Nephron progenitor cell (in vitro differentiated cells): ENCODE data around the gene SPTBN4.
"Not testable (repeated sequence)": the region's sequence is repeated elsewhere in the genome, so short reads cannot be mapped to it uniquely, and the experiment has no call there.

Experiments used
- DNase-seq: peaks from one replicate; pipeline ENCODE4 v3.0.0; 2021
- H3K27ac Mint-ChIP-seq: 2 replicates; pipeline ENCODE4 v1.8.0; 2021; ENCODE audit warnings: mild to moderate bottlenecking, moderate library complexity, mixed read lengths
- H3K27me3 Mint-ChIP-seq: 2 replicates; pipeline ENCODE4 v1.8.0; 2021; ENCODE audit warnings: mild to moderate bottlenecking, low read depth, mixed read lengths; ENCODE audit not compliant: poor library complexity
- H3K36me3 Mint-ChIP-seq: 2 replicates; pipeline ENCODE4 v1.8.0; 2021; ENCODE audit warnings: low read depth, mixed read lengths
- H3K4me1 Mint-ChIP-seq: 2 replicates; pipeline ENCODE4 v1.8.0; 2021; ENCODE audit warnings: mixed read lengths
- H3K4me3 Mint-ChIP-seq: 2 replicates; pipeline ENCODE4 v1.8.0; 2021; ENCODE audit warnings: mild to moderate bottlenecking, moderate library complexity, mixed read lengths
- H3K9me3 Mint-ChIP-seq: 2 replicates; pipeline ENCODE4 v1.8.0; 2021; ENCODE audit warnings: mild to moderate bottlenecking, moderate library complexity, mixed read lengths
- TF ChIP-seq, protein P1 (sequence below): fragments of 200-600 bp; sonication (generic); IDR thresholded peaks from 2 replicates; pipeline ENCODE4 v1.5.0; 2021; ENCODE audit warnings: antibody characterized with exemption

The SPTBN4 gene

GRCh38 chr19:40622773-40623075 lies 155.9 kb downstream of the SPTBN4 start:
- Mint-ChIP-seq H3K9me3 (no peaks in the 10 kb centered on the region), H3K36me3 (peaks cover 70% of the 10 kb centered on the region), H3K27me3 (no peaks in the 10 kb centered on the region), H3K4me1 (peaks cover 40% of the 10 kb centered on the region), H3K4me3 (no peak overlapping the region), H3K27ac (no peak overlapping the region)
- TF ChIP-seq, protein P1, sequence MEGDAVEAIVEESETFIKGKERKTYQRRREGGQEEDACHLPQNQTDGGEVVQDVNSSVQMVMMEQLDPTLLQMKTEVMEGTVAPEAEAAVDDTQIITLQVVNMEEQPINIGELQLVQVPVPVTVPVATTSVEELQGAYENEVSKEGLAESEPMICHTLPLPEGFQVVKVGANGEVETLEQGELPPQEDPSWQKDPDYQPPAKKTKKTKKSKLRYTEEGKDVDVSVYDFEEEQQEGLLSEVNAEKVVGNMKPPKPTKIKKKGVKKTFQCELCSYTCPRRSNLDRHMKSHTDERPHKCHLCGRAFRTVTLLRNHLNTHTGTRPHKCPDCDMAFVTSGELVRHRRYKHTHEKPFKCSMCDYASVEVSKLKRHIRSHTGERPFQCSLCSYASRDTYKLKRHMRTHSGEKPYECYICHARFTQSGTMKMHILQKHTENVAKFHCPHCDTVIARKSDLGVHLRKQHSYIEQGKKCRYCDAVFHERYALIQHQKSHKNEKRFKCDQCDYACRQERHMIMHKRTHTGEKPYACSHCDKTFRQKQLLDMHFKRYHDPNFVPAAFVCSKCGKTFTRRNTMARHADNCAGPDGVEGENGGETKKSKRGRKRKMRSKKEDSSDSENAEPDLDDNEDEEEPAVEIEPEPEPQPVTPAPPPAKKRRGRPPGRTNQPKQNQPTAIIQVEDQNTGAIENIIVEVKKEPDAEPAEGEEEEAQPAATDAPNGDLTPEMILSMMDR: no peak
- no peak for DNase-seq

GRCh38 chr19:40623403-40624251 lies 156.8 kb downstream of the SPTBN4 start:
- H3K4me1 Mint-ChIP-seq: peaks cover 40% of the 10 kb centered on the region
- DNase-seq: peak; percentile 87
- peaks cover 68% of the 10 kb centered on the region for H3K36me3 Mint-ChIP-seq
- no peaks in the 10 kb centered on the region for H3K9me3 Mint-ChIP-seq
- peak overlapping the region; percentile 13 for H3K4me3 Mint-ChIP-seq
- no peaks in the 10 kb centered on the region for H3K27me3 Mint-ChIP-seq
- TF ChIP-seq, protein P1: no peak
- no peak overlapping the region for H3K27ac Mint-ChIP-seq

DNA sequence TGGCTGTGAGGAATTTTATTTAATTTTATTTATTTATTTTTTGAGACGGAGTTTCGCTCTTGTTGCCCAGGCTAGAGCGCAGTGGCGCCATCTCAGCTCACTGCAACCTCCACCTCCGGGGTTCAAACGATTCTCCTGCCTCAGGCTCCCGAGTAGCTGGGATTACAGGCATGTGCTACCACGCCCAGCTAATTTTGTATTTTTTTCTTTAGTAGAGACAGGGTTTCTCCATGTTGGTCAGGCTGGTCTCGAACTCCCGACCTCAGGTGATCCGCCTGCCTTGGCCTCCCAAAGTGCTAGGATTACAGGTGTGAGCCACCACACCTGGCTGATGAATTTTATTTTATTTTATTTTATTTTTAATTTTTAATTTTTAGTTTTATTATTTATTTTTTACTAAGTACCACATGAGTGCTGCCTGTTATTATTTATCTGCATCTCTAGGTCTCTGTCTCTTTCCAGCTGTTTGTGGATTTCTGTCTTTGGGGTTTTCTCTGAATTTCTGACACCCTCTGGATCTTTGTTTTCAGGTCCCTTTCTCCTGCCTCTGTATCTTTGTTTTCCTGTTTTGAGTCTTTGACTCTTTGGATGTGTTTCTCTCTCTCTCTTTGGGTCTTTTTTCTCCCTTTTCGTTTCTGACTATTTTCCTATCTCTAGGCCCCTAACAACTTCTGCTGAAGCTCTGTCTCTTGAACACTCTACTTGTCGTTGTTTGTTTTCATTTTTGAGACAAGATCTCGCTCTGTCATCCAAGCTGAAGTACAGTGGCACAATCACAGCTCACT lies 157.8 kb downstream of the SPTBN4 start:
- not testable (repeated sequence) for DNase-seq, H3K4me3 Mint-ChIP-seq, H3K9me3 Mint-ChIP-seq, H3K27me3 Mint-ChIP-seq, H3K27ac Mint-ChIP-seq
- Mint-ChIP-seq H3K4me1 (peaks cover 40% of the 10 kb centered on the region), H3K36me3 (peaks cover 60% of the 10 kb centered on the region)

DNA sequence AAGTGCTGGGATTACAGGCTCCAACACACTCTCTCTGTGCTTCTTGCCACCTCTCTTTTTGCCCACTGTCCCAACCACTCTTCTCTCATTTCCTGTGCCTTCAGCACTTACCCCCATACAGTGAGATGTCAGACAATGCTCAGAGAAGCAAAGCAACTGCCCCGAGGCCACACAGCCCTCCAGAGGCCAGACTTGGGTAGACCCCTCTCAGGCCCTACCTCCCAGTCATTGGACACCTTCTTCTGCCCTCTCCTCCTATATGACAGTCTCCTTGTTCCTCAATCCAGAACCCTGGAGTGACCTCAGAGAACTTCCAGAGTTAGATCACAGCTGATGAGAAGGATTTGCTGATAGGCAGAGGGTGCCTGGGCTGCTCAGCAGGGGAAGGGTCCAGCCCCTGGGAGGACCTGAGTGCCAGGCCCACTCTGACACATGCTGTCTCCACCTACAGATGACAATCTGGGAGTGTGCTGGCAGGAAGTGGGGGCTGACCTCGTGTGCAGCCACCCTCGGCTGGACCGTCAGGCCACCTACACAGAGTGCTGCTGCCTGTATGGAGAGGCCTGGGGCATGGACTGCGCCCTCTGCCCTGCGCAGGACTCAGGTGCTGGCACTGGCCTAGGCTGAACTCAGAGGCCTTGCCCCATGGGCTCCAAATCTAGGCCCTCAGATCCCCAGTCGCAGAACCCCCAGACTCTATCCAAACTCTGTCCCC lies 158.8 kb downstream of the SPTBN4 start:
- Mint-ChIP-seq H3K4me1 (peaks cover 42% of the 10 kb centered on the region), H3K27me3 (no peaks in the 10 kb centered on the region), H3K9me3 (no peaks in the 10 kb centered on the region), H3K36me3 (peaks cover 60% of the 10 kb centered on the region), H3K27ac (no peak overlapping the region), H3K4me3 (no peak overlapping the region)
- TF ChIP-seq, protein P1: no peak
- no peak for DNase-seq
